Measurements from ENCODE around the gene CDKAL1. TPM values are rescaled to one million over a fixed set of nuclear protein-coding genes. Genes with fewer than 3 reads are reported as not detected.
A peak's percentile ranks its signal among the peaks of the same experiment; 100 is the strongest.

CDKAL1 gene
- total RNA-seq, 1 experiment from 2014 or later: 16.1 TPM

GRCh38 chr6:20789162-20789561 is 254.9 kb downstream of the CDKAL1 start:
- Histone ChIP-seq H3K9me2 (ENCODE audit: insufficient read depth) (no peaks in the 10 kb centered on the region), H3K9me3 (ENCODE audit: insufficient read depth, low read depth) (no peaks in the 10 kb centered on the region), H2AFZ (no peak overlapping the region), H3F3A (ENCODE audit: insufficient read depth, low read depth) (no peaks in the 10 kb centered on the region), H3K27ac (no peak overlapping the region), H3K4me3 (no peak overlapping the region), H3K36me3 (ENCODE audit: low read depth) (no peaks in the 10 kb centered on the region), H3K27me3 (ENCODE audit: insufficient read depth, low read depth) (no peaks in the 10 kb centered on the region), H3K4me2 (no peak overlapping the region), H3K79me2 (ENCODE audit: low read depth) (no peaks in the 10 kb centered on the region), H4K20me1 (ENCODE audit: insufficient read depth) (no peaks in the 10 kb centered on the region), H3K4me1 (replicated peaks; ENCODE audit: insufficient read depth) (no peaks in the 10 kb centered on the region)
- DNase-seq: no peak
- CTCF ChIA-PET: no interaction called here
- intact Hi-C loops (cut with micrococcal nuclease; ENCODE audit: unreplicated experiment): no loop called here
- no TSS peak for BruUV-seq (replicated peaks)
- POLR2A ChIA-PET (ENCODE audit: unreplicated experiment): interaction anchor here (0.6 kb wide), 1 partner anchor 799 kb away, joined by 6 read pairs; no protein-coding TSS in a partner anchor
- TF ChIP-seq EZH2 (IDR thresholded peaks at IDR 0.05; ENCODE audit: low read depth) (no peak), CTCF (conservative IDR thresholded peaks at IDR 0.05) (peak; percentile 46)

- TF ChIP-seq EZH2 (IDR thresholded peaks at IDR 0.05; ENCODE audit: low read depth): no peak
- no peak for TF ChIP-seq CTCF (conservative IDR thresholded peaks at IDR 0.05)
- BruUV-seq (replicated peaks): no TSS peak
- intact Hi-C loops (cut with micrococcal nuclease; ENCODE audit: unreplicated experiment): no loop called here
- Histone ChIP-seq H4K20me1 (ENCODE audit: insufficient read depth) (no peaks in the 10 kb centered on the region), H3K4me2 (no peak overlapping the region), H3K27ac (no peak overlapping the region), H3K9me2 (ENCODE audit: insufficient read depth) (no peaks in the 10 kb centered on the region), H3K4me3 (no peak overlapping the region), H3K4me1 (replicated peaks; ENCODE audit: insufficient read depth) (no peaks in the 10 kb centered on the region), H3K36me3 (ENCODE audit: low read depth) (no peaks in the 10 kb centered on the region), H3K27me3 (ENCODE audit: insufficient read depth, low read depth) (no peaks in the 10 kb centered on the region), H2AFZ (no peak overlapping the region), H3F3A (ENCODE audit: insufficient read depth, low read depth) (no peaks in the 10 kb centered on the region), H3K79me2 (ENCODE audit: low read depth) (no peaks in the 10 kb centered on the region), H3K9me3 (ENCODE audit: insufficient read depth, low read depth) (no peaks in the 10 kb centered on the region)
- no peak for DNase-seq
- POLR2A ChIA-PET (ENCODE audit: unreplicated experiment): interaction anchor here (0.6 kb wide), 1 partner anchor 632 kb away, joined by 4 read pairs; no protein-coding TSS in a partner anchor
- CTCF ChIA-PET: no interaction called here
These were observed 256.0 kb downstream of the CDKAL1 start for GRCh38 chr6:20790032-20790791.

- H3K9me3 ChIP-seq (ENCODE audit: insufficient read depth, low read depth): no peaks in the 10 kb centered on the region
- no peak overlapping the region for H3K27ac ChIP-seq
- CTCF ChIA-PET: no interaction called here
- intact Hi-C loops (cut with micrococcal nuclease; ENCODE audit: unreplicated experiment): no loop called here
- no peaks in the 10 kb centered on the region for H4K20me1 ChIP-seq (ENCODE audit: insufficient read depth)
- H3K4me2 ChIP-seq: no peak overlapping the region
- no peak for DNase-seq
- POLR2A ChIA-PET (ENCODE audit: unreplicated experiment): interaction anchor here (0.6 kb wide), 2 partner anchors 43 to 631 kb away, joined by 4 to 6 read pairs; no protein-coding TSS in a partner anchor
- H3K79me2 ChIP-seq (ENCODE audit: low read depth): no peaks in the 10 kb centered on the region
- H2AFZ ChIP-seq: no peak overlapping the region
- H3K9me2 ChIP-seq (ENCODE audit: insufficient read depth): no peaks in the 10 kb centered on the region
- H3K4me1 ChIP-seq (replicated peaks; ENCODE audit: insufficient read depth): no peaks in the 10 kb centered on the region
- no peak overlapping the region for H3K4me3 ChIP-seq
- H3F3A ChIP-seq (ENCODE audit: insufficient read depth, low read depth): no peaks in the 10 kb centered on the region
- BruUV-seq (replicated peaks): no TSS peak
- H3K27me3 ChIP-seq (ENCODE audit: insufficient read depth, low read depth): no peaks in the 10 kb centered on the region
- no peaks in the 10 kb centered on the region for H3K36me3 ChIP-seq (ENCODE audit: low read depth)
- TF ChIP-seq CTCF (conservative IDR thresholded peaks at IDR 0.05): no peak
- TF ChIP-seq EZH2 (IDR thresholded peaks at IDR 0.05; ENCODE audit: low read depth): no peak
These were observed 256.8 kb downstream of the CDKAL1 start for GRCh38 chr6:20791074-20791473.
